Neural crest cell (in vitro differentiated cells): Measurements from ENCODE around the gene RANBP17. TPM values are rescaled to one million over a fixed set of nuclear protein-coding genes. Genes with fewer than 3 reads are reported as not detected.

Experiments
- DNase-seq: peaks from one replicate; pipeline ENCODE4 v3.0.0; 2021; ENCODE audit warnings: low read depth, mixed read lengths, low spot score
- H3K27ac Mint-ChIP-seq: one replicate; pipeline ENCODE4 v1.8.0; 2021; ENCODE audit warnings: mild to moderate bottlenecking, mixed read lengths; ENCODE audit not compliant: unreplicated experiment
- H3K27me3 Mint-ChIP-seq: 2 replicates; pipeline ENCODE4 v1.8.0; 2021; ENCODE audit warnings: low read depth, mild to moderate bottlenecking, mixed read lengths
- H3K36me3 Mint-ChIP-seq: 2 replicates; pipeline ENCODE4 v1.8.0; 2021; ENCODE audit warnings: low read depth, mild to moderate bottlenecking, mixed read lengths
- H3K4me1 Mint-ChIP-seq: 2 replicates; pipeline ENCODE4 v1.8.0; 2021; ENCODE audit warnings: mixed read lengths
- H3K4me3 Mint-ChIP-seq: one replicate; pipeline ENCODE4 v1.8.0; 2021; ENCODE audit warnings: mild to moderate bottlenecking, mixed read lengths
- H3K9me3 Mint-ChIP-seq: 2 replicates; pipeline ENCODE4 v1.8.0; 2021; ENCODE audit warnings: mixed read lengths
- CTCF ChIP-seq: fragments of 200-600 bp; sonication (generic); conservative IDR thresholded peaks from 2 replicates; pipeline ENCODE4 v1.5.0; 2021; ENCODE audit warnings: antibody characterized with exemption, mild to moderate bottlenecking
- total RNA-seq: library from RNA; stranded (reverse); gene quantifications from 2 replicates; pipeline ENCODE4 v1.2.1, GENCODE V29; 2021

The RANBP17 gene
- total RNA-seq, 1 donor from 2014 or later = 26.9 TPM

GRCh38 chr5:171311322-171312077, 449.7 kb downstream of the RANBP17 start:
- H3K36me3 Mint-ChIP-seq = peaks cover 4% of the 10 kb centered on the region
- H3K4me3 Mint-ChIP-seq = no peak overlapping the region
- no peak overlapping the region for H3K27ac Mint-ChIP-seq
- TF ChIP-seq CTCF = no peak
- peaks cover 92% of the 10 kb centered on the region for H3K27me3 Mint-ChIP-seq
- DNase-seq = peak; percentile 21
- H3K4me1 Mint-ChIP-seq = peaks cover 16% of the 10 kb centered on the region
- no peaks in the 10 kb centered on the region for H3K9me3 Mint-ChIP-seq

- peak overlapping the region; percentile 60 for H3K4me3 Mint-ChIP-seq
- no peak for DNase-seq
- H3K4me1 Mint-ChIP-seq = peaks cover 16% of the 10 kb centered on the region
- TF ChIP-seq CTCF = no peak
- H3K9me3 Mint-ChIP-seq = no peaks in the 10 kb centered on the region
- peaks cover 92% of the 10 kb centered on the region for H3K27me3 Mint-ChIP-seq
- peaks cover 4% of the 10 kb centered on the region for H3K36me3 Mint-ChIP-seq
- H3K27ac Mint-ChIP-seq = no peak overlapping the region
These were observed 450.5 kb downstream of the RANBP17 start for GRCh38 chr5:171312129-171312974.

DNA sequence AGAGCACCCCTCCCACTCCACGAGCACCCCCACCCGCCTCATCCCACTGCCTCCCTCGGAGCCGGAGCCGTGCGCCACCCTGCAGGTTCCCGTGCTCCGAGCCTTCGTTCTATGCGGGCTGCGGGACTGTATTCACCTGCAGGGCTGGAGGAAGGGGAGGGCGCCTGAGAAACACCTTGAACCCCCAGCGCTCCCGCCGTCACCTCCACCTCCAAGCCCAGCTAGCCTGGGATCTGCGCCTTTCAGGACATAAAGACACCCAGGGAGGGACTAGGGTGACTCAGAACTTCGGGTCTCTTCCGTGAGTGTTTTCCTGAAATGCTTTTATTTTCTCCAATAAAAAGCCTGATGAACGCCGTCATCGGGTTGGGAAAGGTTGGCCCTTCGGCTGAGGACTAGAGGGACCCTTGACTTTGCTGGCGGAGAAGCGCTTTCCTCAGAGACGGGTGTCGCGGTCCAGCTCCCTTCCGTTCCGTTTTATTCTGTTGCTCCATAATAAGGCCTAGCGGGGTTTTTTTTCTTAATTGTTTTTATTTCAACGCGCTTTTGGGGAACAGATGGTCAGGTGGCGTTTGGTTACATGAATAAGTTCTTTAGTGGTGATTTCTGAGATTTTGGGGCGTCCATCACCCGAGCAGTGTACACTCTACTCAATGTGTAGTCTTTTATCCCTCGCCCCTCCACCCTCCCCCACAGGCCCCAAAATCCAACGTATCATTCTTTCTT, 451.8 kb downstream of the RANBP17 start:
- no peak for DNase-seq
- H3K27me3 Mint-ChIP-seq = peaks cover 93% of the 10 kb centered on the region
- no peak for TF ChIP-seq CTCF
- peaks cover 4% of the 10 kb centered on the region for H3K36me3 Mint-ChIP-seq
- H3K4me3 Mint-ChIP-seq = peak overlapping the region; percentile 73
- no peaks in the 10 kb centered on the region for H3K9me3 Mint-ChIP-seq
- H3K27ac Mint-ChIP-seq = no peak overlapping the region
- H3K4me1 Mint-ChIP-seq = peaks cover 16% of the 10 kb centered on the region

GRCh38 chr5:171314728-171315385, 453.0 kb downstream of the RANBP17 start:
- no peak overlapping the region for H3K4me3 Mint-ChIP-seq
- no peaks in the 10 kb centered on the region for H3K9me3 Mint-ChIP-seq
- peaks cover 4% of the 10 kb centered on the region for H3K36me3 Mint-ChIP-seq
- H3K27me3 Mint-ChIP-seq = peaks cover 95% of the 10 kb centered on the region
- TF ChIP-seq CTCF = no peak
- no peak for DNase-seq
- peaks cover 11% of the 10 kb centered on the region for H3K4me1 Mint-ChIP-seq
- H3K27ac Mint-ChIP-seq = no peak overlapping the region

GRCh38 chr5:171315386-171315891, 453.6 kb downstream of the RANBP17 start:
- no peak for DNase-seq
- H3K36me3 Mint-ChIP-seq = peaks cover 4% of the 10 kb centered on the region
- TF ChIP-seq CTCF = no peak
- H3K27ac Mint-ChIP-seq = no peak overlapping the region
- H3K27me3 Mint-ChIP-seq = peaks cover 95% of the 10 kb centered on the region
- no peaks in the 10 kb centered on the region for H3K9me3 Mint-ChIP-seq
- H3K4me1 Mint-ChIP-seq = peaks cover 11% of the 10 kb centered on the region
- no peak overlapping the region for H3K4me3 Mint-ChIP-seq
